Measurements from ENCODE around the gene SPAAR.

- no peak for TF ChIP-seq EZH2phosphoT487 (conservative IDR thresholded peaks at IDR 0.05; ENCODE audit: low read length)
- TF ChIP-seq CTCF (IDR thresholded peaks at IDR 0.05; ENCODE audit: insufficient read depth, low read length, poor library complexity, severe bottlenecking) = no peak
Observed at GRCh38 chr9:35882996-35883395, 26.3 kb upstream of the SPAAR start.

All from SU-DHL-6 (cell line).